Stomach (tissue), 9 donors: ENCODE data around the gene NCOA6. TPM values are rescaled to one million over a fixed set of nuclear protein-coding genes. Genes with fewer than 3 reads are reported as not detected.

Experiments used
- DNase-seq, 2 donors: peaks; one replicate each; pipeline versions ENCODE4 v3.0.0 to v3.0.0-alpha.2; 2013 to 2019
- H3K27ac ChIP-seq, 5 donors: fragments of 200-600 bp in 4 of 5; sonication (generic) in 4 of 5; one replicate each; pipeline ENCODE4 v1.5.1; 2013 to 2019; ENCODE audit warnings: mild to moderate bottlenecking in 1 of 5, moderate library complexity in 1 of 5
- H3K27me3 ChIP-seq, 3 donors: fragments of 200-600 bp; sonication (generic); one replicate each; pipeline ENCODE4 v1.5.1; 2017 to 2019; ENCODE audit warnings: mixed run types in 1 of 3
- H3K36me3 ChIP-seq, 4 donors: fragments of 200-600 bp; sonication (generic); 1 replicate in 3 of 4; 2 replicates in 1 of 4; pipeline ENCODE4 v1.5.1; 2016 to 2019
- H3K4me1 ChIP-seq, 4 donors: fragments of 200-600 bp; sonication (generic); one replicate each; pipeline ENCODE4 v1.5.1; 2016 to 2019
- H3K4me3 ChIP-seq, 4 donors: fragments of 200-600 bp; sonication (generic) in 3 of 4; one replicate each; pipeline ENCODE4 v1.5.1; 2016 to 2019; ENCODE audit warnings: mild to moderate bottlenecking in 1 of 4
- H3K9me3 ChIP-seq, 4 donors: fragments of 200-600 bp; sonication (generic); one replicate each; pipeline ENCODE4 v1.5.1; 2016 to 2019
- CTCF ChIP-seq, 7 experiments: fragments of 450-650 bp in 4 of 7; fragments of 200-600 bp in 3 of 7; sonication (generic) in 3 of 7; IDR thresholded peaks; one replicate each; pipeline ENCODE4 v1.5.1; 2016 to 2019; ENCODE audit warnings: antibody characterized with exemption in 7 of 7, control low read depth in 2 of 7, mild to moderate bottlenecking in 1 of 7
- EP300 ChIP-seq: sonication (generic); formaldehyde crosslinking; IDR thresholded peaks from one replicate; pipeline ENCODE4 v1.6.1; 2017; ENCODE audit warnings: antibody characterized with exemption
- POLR2A ChIP-seq, 4 donors: fragments of 450-650 bp; IDR thresholded peaks; one replicate each; pipeline ENCODE4 v1.6.1; 2016; ENCODE audit warnings: antibody characterized with exemption in 4 of 4, control low read depth in 2 of 4, mild to moderate bottlenecking in 1 of 4, moderate library complexity in 1 of 4
- POLR2AphosphoS5 ChIP-seq, 3 donors: sonication (generic); formaldehyde crosslinking; IDR thresholded peaks; one replicate each; pipeline ENCODE4 v1.6.1; 2016; ENCODE audit warnings: antibody characterized with exemption in 3 of 3
- WGBS, 5 donors: extraction: QIAGEN DNeasy Blood & Tissue Kit in 3 of 5; methylation state at CpG; one replicate each; pipeline versions ENCODE4 v1.1.5 to v1.1.7; 2013 to 2018; 5-methylcytosine and 5-hydroxymethylcytosine counted together
- intact Hi-C: fragments of 100-400 bp; cut with DNase I; formaldehyde crosslinking; loops from one replicate; pipeline ENCODE4 v1.15.1; 2023; ENCODE audit warnings: low total_unique reads
- polyA plus RNA-seq, 3 donors: library from polyadenylated mRNA; stranded (reverse); fragments of 200-250 nt; gene quantifications; one replicate each; pipeline ENCODE4 v1.2.3, GENCODE V29; 2013
- total RNA-seq, 5 donors: library from RNA; depleted of rRNA; stranded (reverse); fragments of >200 nt; gene quantifications; one replicate each; pipeline versions ENCODE4 v1.1.0 to v1.2.3, GENCODE V29; 2014 to 2016
- donor health status: healthy with polysubstance abuse.
- donor health status: Bipolar disorder and iron deficiency.
- donor health status: healthy.

The NCOA6 gene
- total and polyA plus RNA-seq, 8 donors, result 9.7 to 63.8 (median 20.7) TPM

GRCh38 chr20:34806255-34806654, 19.2 kb downstream of the NCOA6 start:
- no peak overlapping the region for H3K4me3 ChIP-seq
- intact Hi-C loops, result no loop called here
- peaks cover 0 to 14% (median 9%) of the 10 kb centered on the region in 4 donors for H3K36me3 ChIP-seq
- no peaks in the 10 kb centered on the region for H3K9me3 ChIP-seq
- peaks cover 0 to 53% (median 33%) of the 10 kb centered on the region in 4 donors for H3K4me1 ChIP-seq
- H3K27ac ChIP-seq, result no peak overlapping the region
- DNase-seq, result no peak
- no peak for TF ChIP-seq POLR2A (IDR thresholded peaks at IDR 0.05)
- no peak for TF ChIP-seq EP300
- no peaks in the 10 kb centered on the region for H3K27me3 ChIP-seq

- intact Hi-C loops, result no loop called here
- no peak for DNase-seq
- Histone ChIP-seq H3K27ac (no peak overlapping the region), H3K4me1 (peaks cover 0 to 21% (median 9%) of the 10 kb centered on the region in 4 donors), H3K36me3 (peaks cover 0 to 11% (median 5%) of the 10 kb centered on the region in 4 donors), H3K4me3 (no peak overlapping the region), H3K27me3 (no peaks in the 10 kb centered on the region), H3K9me3 (peaks cover 0 to 5% (median 0%) of the 10 kb centered on the region in 4 donors)
- TF ChIP-seq EP300 (no peak), CTCF (IDR thresholded peaks at IDR 0.05) (no peak), POLR2A (IDR thresholded peaks at IDR 0.05) (no peak), POLR2AphosphoS5 (IDR thresholded peaks at IDR 0.05) (no peak)
Observed at GRCh38 chr20:34798871-34799270, 26.6 kb downstream of the NCOA6 start.

GRCh38 chr20:34798328-34798727, 27.1 kb downstream of the NCOA6 start:
- WGBS, 5 donors, result 50 to 79% (median 66%) methylated on average over 2 to 3 of the region's 3 CpGs
- H3K4me1 ChIP-seq, result peaks cover 0 to 21% (median 9%) of the 10 kb centered on the region in 4 donors
- H3K4me3 ChIP-seq, result no peak overlapping the region
- H3K27me3 ChIP-seq, result no peaks in the 10 kb centered on the region
- H3K9me3 ChIP-seq, result peaks cover 0 to 5% (median 0%) of the 10 kb centered on the region in 4 donors
- TF ChIP-seq POLR2A (IDR thresholded peaks at IDR 0.05) (no peak), EP300 (no peak), POLR2AphosphoS5 (IDR thresholded peaks at IDR 0.05) (no peak), CTCF (IDR thresholded peaks at IDR 0.05) (no peak)
- DNase-seq, result no peak
- peaks cover 0 to 10% (median 3%) of the 10 kb centered on the region in 4 donors for H3K36me3 ChIP-seq
- no peak overlapping the region for H3K27ac ChIP-seq
- intact Hi-C loops, result no loop called here

- Histone ChIP-seq H3K36me3 (peaks cover 0 to 3% (median 0%) of the 10 kb centered on the region in 4 donors), H3K4me3 (no peak overlapping the region), H3K27me3 (no peaks in the 10 kb centered on the region), H3K4me1 (peaks cover 0 to 21% (median 9%) of the 10 kb centered on the region in 4 donors), H3K9me3 (peaks cover 0 to 5% (median 0%) of the 10 kb centered on the region in 4 donors), H3K27ac (no peak overlapping the region)
- intact Hi-C loops, result no loop called here
- DNase-seq, result no peak
- TF ChIP-seq CTCF (IDR thresholded peaks at IDR 0.05), result no peak
- TF ChIP-seq POLR2AphosphoS5 (IDR thresholded peaks at IDR 0.05), result no peak
- TF ChIP-seq EP300, result no peak
- 80 to 94% (median 85%) methylated on average over 8 of the region's 8 CpGs for WGBS, 5 donors
Observed at GRCh38 chr20:34797012-34797995, 28.1 kb downstream of the NCOA6 start.
